Endometrium (tissue), 2 donors: Measurements from ENCODE around the gene TSC22D2.
A peak's percentile ranks its signal among the peaks of the same experiment; 100 is the strongest.
"Not testable (repeated sequence)": the region's sequence is repeated elsewhere in the genome, so short reads cannot be mapped to it uniquely, and the experiment has no call there.

Source experiments
- FAIRE-seq: peaks from 2 replicates; lab custom pipeline; 2012; peaks lifted over from hg19 to GRCh38; lab: Jason Lieb, UNC
- donor health status: control.
- donor health status: control.

TSC22D2 gene

GRCh38 chr3:150490277-150490986, 82.3 kb downstream of the TSC22D2 start:
- no peak for FAIRE-seq

- no peak for FAIRE-seq
Observed at GRCh38 chr3:150494411-150494977, 86.4 kb downstream of the TSC22D2 start.

GRCh38 chr3:150495149-150495548, 87.1 kb downstream of the TSC22D2 start:
- no peak for FAIRE-seq

- FAIRE-seq: peak; percentile 94
Observed at GRCh38 chr3:150495563-150496168, 87.6 kb downstream of the TSC22D2 start.

- no peak for FAIRE-seq
Observed at GRCh38 chr3:150497956-150498355, 89.9 kb downstream of the TSC22D2 start.

- FAIRE-seq: not testable (repeated sequence)
Observed at GRCh38 chr3:150500960-150501359, 92.9 kb downstream of the TSC22D2 start.

GRCh38 chr3:150503402-150504099, 95.5 kb downstream of the TSC22D2 start:
- no peak for FAIRE-seq

GRCh38 chr3:150504483-150504882, 96.4 kb downstream of the TSC22D2 start:
- no peak for FAIRE-seq

GRCh38 chr3:150508401-150508800, 100.3 kb downstream of the TSC22D2 start:
- no peak for FAIRE-seq

- no peak for FAIRE-seq
Observed at GRCh38 chr3:150509780-150510179, 101.7 kb downstream of the TSC22D2 start.

GRCh38 chr3:150511122-150511821, 103.2 kb downstream of the TSC22D2 start:
- no peak for FAIRE-seq

- FAIRE-seq: no peak
Observed at GRCh38 chr3:150515210-150515609, 107.1 kb downstream of the TSC22D2 start.
